K562 (cell line): ENCODE measurements around the gene PRKG1.

ENCODE experiments used
- MYBL2 ChIP-seq, 2 experiments: fragments of 450-650 bp in 1 of 2; sonication (generic) in 1 of 2; formaldehyde crosslinking in 1 of 2; IDR thresholded peaks; 2 replicates each; pipeline versions ENCODE4 v1.6.1 to v1.8.1; 2017 to 2022; ENCODE audit warnings: borderline replicate concordance in 1 of 2, inconsistent platforms in 1 of 2, low read depth in 1 of 2, mild to moderate bottlenecking in 1 of 2, missing genetic modification reagents in 1 of 2, moderate library complexity in 1 of 2
- ZNF444 ChIP-seq: fragments of 250-450 bp; sonication (Bioruptor Pico); IDR thresholded peaks from 2 replicates; pipeline ENCODE4 v1.4.0; 2020; ENCODE audit warnings: mild to moderate bottlenecking, moderate library complexity
- ZNF445 ChIP-seq: fragments of 250-450 bp; sonication (Bioruptor Pico); IDR thresholded peaks from 2 replicates; pipeline ENCODE4 v1.4.0; 2020; ENCODE audit warnings: low read depth, mild to moderate bottlenecking, moderate library complexity
- TF ChIP-seq, protein P1 (sequence below), 3 experiments: IDR thresholded peaks in 2 of 3; conservative IDR thresholded peaks in 1 of 3; 2 replicates each; pipeline ENCODE4 v1.5.1; 2011 to 2012; ENCODE audit warnings: low read length in 3 of 3, mild to moderate bottlenecking in 3 of 3, control low read depth in 2 of 3, improper control_type of control experiment in 1 of 3, inconsistent platforms in 1 of 3, low read depth in 1 of 3, mixed read lengths in 1 of 3, moderate library complexity in 1 of 3; ENCODE audit not compliant: insufficient read depth in 2 of 3

DNA sequence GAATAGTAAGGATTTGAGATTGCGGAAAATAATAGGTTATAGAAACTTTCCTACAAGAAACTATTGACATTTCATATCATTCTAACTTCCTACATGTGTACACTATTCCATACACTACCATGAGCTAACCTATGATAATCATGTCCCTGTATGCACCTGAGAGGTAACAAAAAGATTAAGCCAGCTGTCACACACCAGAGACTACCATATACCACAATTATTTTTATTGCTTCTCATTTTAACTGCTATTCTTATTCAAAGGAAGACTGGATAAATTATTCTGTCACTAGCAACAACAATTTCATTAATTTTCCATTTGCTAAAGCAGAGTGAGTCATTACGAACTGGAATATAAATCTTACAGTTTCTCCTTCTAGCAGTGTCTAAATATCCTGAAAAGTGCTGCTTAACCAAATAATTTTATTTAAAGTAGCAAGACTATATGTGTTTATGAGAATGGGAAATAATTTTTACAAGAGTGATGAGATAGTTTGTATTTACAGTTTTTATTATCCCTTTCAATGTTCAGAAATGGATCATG is 1004.2 kb downstream of the PRKG1 start:
- no peak for TF ChIP-seq ZNF444
- no peak for TF ChIP-seq ZNF445 (CRISPR knock-in tag)
- no peak for TF ChIP-seq MYBL2 (IDR thresholded peaks at IDR 0.05; ENCODE audit: low read depth)
- TF ChIP-seq MYBL2 (CRISPR knock-in tag; IDR thresholded peaks at IDR 0.05; ENCODE audit: borderline replicate concordance), result no peak
- TF ChIP-seq, protein P1, sequence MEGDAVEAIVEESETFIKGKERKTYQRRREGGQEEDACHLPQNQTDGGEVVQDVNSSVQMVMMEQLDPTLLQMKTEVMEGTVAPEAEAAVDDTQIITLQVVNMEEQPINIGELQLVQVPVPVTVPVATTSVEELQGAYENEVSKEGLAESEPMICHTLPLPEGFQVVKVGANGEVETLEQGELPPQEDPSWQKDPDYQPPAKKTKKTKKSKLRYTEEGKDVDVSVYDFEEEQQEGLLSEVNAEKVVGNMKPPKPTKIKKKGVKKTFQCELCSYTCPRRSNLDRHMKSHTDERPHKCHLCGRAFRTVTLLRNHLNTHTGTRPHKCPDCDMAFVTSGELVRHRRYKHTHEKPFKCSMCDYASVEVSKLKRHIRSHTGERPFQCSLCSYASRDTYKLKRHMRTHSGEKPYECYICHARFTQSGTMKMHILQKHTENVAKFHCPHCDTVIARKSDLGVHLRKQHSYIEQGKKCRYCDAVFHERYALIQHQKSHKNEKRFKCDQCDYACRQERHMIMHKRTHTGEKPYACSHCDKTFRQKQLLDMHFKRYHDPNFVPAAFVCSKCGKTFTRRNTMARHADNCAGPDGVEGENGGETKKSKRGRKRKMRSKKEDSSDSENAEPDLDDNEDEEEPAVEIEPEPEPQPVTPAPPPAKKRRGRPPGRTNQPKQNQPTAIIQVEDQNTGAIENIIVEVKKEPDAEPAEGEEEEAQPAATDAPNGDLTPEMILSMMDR (IDR thresholded peaks at IDR 0.05 in 2 of 3, conservative IDR thresholded peaks at IDR 0.05 in 1 of 3; ENCODE audit: insufficient read depth in 2 of 3, low read depth in 1 of 3, low read length in 3 of 3), result no peak
